ENCODE measurements around the gene SPTBN4. TPM values are rescaled to one million over a fixed set of nuclear protein-coding genes. Genes with fewer than 3 reads are reported as not detected.

Gene SPTBN4
- total and polyA plus RNA-seq, 2 donors (not counting 1 experiment from before 2014, with no cell fraction given), result 0.03 to 0.67 TPM

GRCh38 chr19:40492274-40492673, 25.5 kb downstream of the SPTBN4 start:
- ChIA-PET CTCF (no interaction called here), POLR2A (no interaction called here)
- TF ChIP-seq EZH2 (IDR thresholded peaks at IDR 0.05; ENCODE audit: borderline replicate concordance, insufficient read depth, low read depth, low read length, poor library complexity, severe bottlenecking) (no peak), CTCF (IDR thresholded peaks at IDR 0.05) (no peak)
- no peak overlapping the region for H3K4me3 Mint-ChIP-seq
- DNase-seq, result no peak
- WGBS (ENCODE audit: insufficient coverage), result 97% methylated on average over 3 of the region's 3 CpGs
- Histone ChIP-seq H3K4me1 (ENCODE audit: control insufficient read depth in 2 of 2, insufficient read depth in 2 of 2, low read length in 2 of 2) (peaks cover 0 to 3% of the 10 kb centered on the region in 2 donors), H3K9ac (ENCODE audit: low read length) (no peak overlapping the region), H4K20me1 (ENCODE audit: control insufficient read depth, insufficient read depth, low read length, poor library complexity, severe bottlenecking) (no peaks in the 10 kb centered on the region), H3K36me3 (replicated peaks in 1 of 2; ENCODE audit: control extremely low read depth in 1 of 2, control insufficient read depth in 1 of 2, extremely low read depth in 1 of 2, insufficient read depth in 2 of 2, low read length in 1 of 2) (no peaks in the 10 kb centered on the region), H3K27me3 (replicated peaks in 1 of 4; ENCODE audit: control extremely low read depth in 1 of 4, control insufficient read depth in 3 of 4, insufficient read depth in 4 of 4, low read length in 3 of 4) (peaks cover 0 to 33% (median 3%) of the 10 kb centered on the region in 4 experiments), H3K9me3 (ENCODE audit: control extremely low read depth in 1 of 3, control insufficient read depth in 2 of 3, insufficient read depth in 1 of 3, low read length in 2 of 3) (peaks cover 0 to 26% (median 0%) of the 10 kb centered on the region in 3 donors), H3K4me3 (ENCODE audit: control extremely low read depth in 1 of 5, extremely low read depth in 1 of 5, insufficient read depth in 1 of 5, low read depth in 2 of 5, low read length in 4 of 5) (no peak overlapping the region), H3K4me2 (replicated peaks; ENCODE audit: low read depth, low read length, poor library complexity, severe bottlenecking) (no peak overlapping the region), H3K27ac (ENCODE audit: low read length in 2 of 2) (no peak overlapping the region), H2AFZ (ENCODE audit: insufficient read depth, low read depth, low read length, poor library complexity, severe bottlenecking) (no peak overlapping the region), H3K79me2 (ENCODE audit: control insufficient read depth, insufficient read depth, low read length) (no peaks in the 10 kb centered on the region)
- intact Hi-C loops (cut with micrococcal nuclease), result no loop called here
- no peak for ATAC-seq (ENCODE audit: low read depth)
- H3K27ac Mint-ChIP-seq, result no peak overlapping the region
- H3K4me1 Mint-ChIP-seq, result peaks cover 6% of the 10 kb centered on the region
- H3K27me3 Mint-ChIP-seq, result peaks cover 35% of the 10 kb centered on the region
- no peaks in the 10 kb centered on the region for H3K9me3 Mint-ChIP-seq (ENCODE audit: insufficient read depth)

- Histone ChIP-seq H3K79me2 (ENCODE audit: control insufficient read depth, insufficient read depth, low read length) (no peaks in the 10 kb centered on the region), H3K4me3 (ENCODE audit: control extremely low read depth in 1 of 5, extremely low read depth in 1 of 5, insufficient read depth in 1 of 5, low read depth in 2 of 5, low read length in 4 of 5) (no peak overlapping the region), H2AFZ (ENCODE audit: insufficient read depth, low read depth, low read length, poor library complexity, severe bottlenecking) (no peak overlapping the region), H3K4me1 (ENCODE audit: control insufficient read depth in 2 of 2, insufficient read depth in 2 of 2, low read length in 2 of 2) (no peaks in the 10 kb centered on the region), H3K9me3 (ENCODE audit: control extremely low read depth in 1 of 3, control insufficient read depth in 2 of 3, insufficient read depth in 1 of 3, low read length in 2 of 3) (peaks cover 0 to 12% (median 0%) of the 10 kb centered on the region in 3 donors), H4K20me1 (ENCODE audit: control insufficient read depth, insufficient read depth, low read length, poor library complexity, severe bottlenecking) (no peaks in the 10 kb centered on the region), H3K27ac (ENCODE audit: low read length in 2 of 2) (no peak overlapping the region), H3K4me2 (replicated peaks; ENCODE audit: low read depth, low read length, poor library complexity, severe bottlenecking) (no peak overlapping the region), H3K27me3 (replicated peaks in 1 of 4; ENCODE audit: control extremely low read depth in 1 of 4, control insufficient read depth in 3 of 4, insufficient read depth in 4 of 4, low read length in 3 of 4) (peaks cover 0 to 18% (median 0%) of the 10 kb centered on the region in 4 experiments), H3K36me3 (replicated peaks in 1 of 2; ENCODE audit: control extremely low read depth in 1 of 2, control insufficient read depth in 1 of 2, extremely low read depth in 1 of 2, insufficient read depth in 2 of 2, low read length in 1 of 2) (no peaks in the 10 kb centered on the region), H3K9ac (ENCODE audit: low read length) (no peak overlapping the region)
- ChIA-PET POLR2A (no interaction called here), CTCF (interaction anchor here (1.3 kb wide), 1 partner anchor 74 kb away, joined by 4 read pairs; no protein-coding TSS in a partner anchor)
- Mint-ChIP-seq H3K27ac (no peak overlapping the region), H3K4me3 (no peak overlapping the region), H3K9me3 (ENCODE audit: insufficient read depth) (no peaks in the 10 kb centered on the region), H3K27me3 (peaks cover 27% of the 10 kb centered on the region), H3K4me1 (no peaks in the 10 kb centered on the region)
- WGBS (ENCODE audit: insufficient coverage), result 37% methylated on average over 2 of the region's 4 CpGs
- TF ChIP-seq EZH2 (IDR thresholded peaks at IDR 0.05; ENCODE audit: borderline replicate concordance, insufficient read depth, low read depth, low read length, poor library complexity, severe bottlenecking), result no peak
- TF ChIP-seq CTCF (IDR thresholded peaks at IDR 0.05), result no peak
- intact Hi-C loops (cut with micrococcal nuclease), result no loop called here
- DNase-seq (no peak), ATAC-seq (ENCODE audit: low read depth) (no peak)
Measured at GRCh38 chr19:40493778-40494177, 27.0 kb downstream of the SPTBN4 start.

Measured in B cell (primary cell).